Heart left ventricle (tissue), 16 donors: ENCODE measurements around the gene MEGF10. TPM values are rescaled to one million over a fixed set of nuclear protein-coding genes. Genes with fewer than 3 reads are reported as not detected.

Experiments used
- ATAC-seq, 4 donors: fragments of 200-7000 bp; cut with Tn5 transposase; one replicate each; pipeline ENCODE4 v1.9.1; 2020 to 2022; ENCODE audit warnings: moderate library complexity in 4 of 4, mild to moderate bottlenecking in 3 of 4, moderate number of reproducible peaks in 1 of 4
- DNase-seq, 5 donors: peaks; one replicate each; pipeline ENCODE4 v3.0.0-alpha.2; 2020
- H3K27ac ChIP-seq, 12 donors: fragments of 200-600 bp; sonication (generic) in 4 of 12; one replicate each; pipeline versions ENCODE4 v1.5.0 to v1.8.0; 2016 to 2022; ENCODE audit warnings: mild to moderate bottlenecking in 2 of 12
- H3K27me3 ChIP-seq, 9 donors: fragments of 200-600 bp; sonication (generic) in 2 of 9; one replicate each; pipeline versions ENCODE4 v1.5.1 to v1.8.0; 2016 to 2022; ENCODE audit warnings: mild to moderate bottlenecking in 3 of 9
- H3K36me3 ChIP-seq, 9 donors: fragments of 200-600 bp; sonication (generic) in 2 of 9; one replicate each; pipeline versions ENCODE4 v1.5.0 to v1.8.0; 2018 to 2022; ENCODE audit warnings: mild to moderate bottlenecking in 2 of 9
- H3K4me1 ChIP-seq, 12 donors: fragments of 200-600 bp; sonication (generic) in 4 of 12; one replicate each; pipeline versions ENCODE4 v1.5.0 to v1.8.0; 2016 to 2022; ENCODE audit warnings: mild to moderate bottlenecking in 3 of 12
- H3K4me3 ChIP-seq, 12 donors: fragments of 200-600 bp; sonication (generic) in 4 of 12; one replicate each; pipeline versions ENCODE4 v1.5.0 to v1.8.0; 2017 to 2022; ENCODE audit warnings: mild to moderate bottlenecking in 9 of 12, moderate library complexity in 4 of 12
- H3K9me3 ChIP-seq, 12 donors: fragments of 200-600 bp; sonication (generic) in 4 of 12; one replicate each; pipeline versions ENCODE4 v1.5.0 to v1.8.0; 2016 to 2022; ENCODE audit warnings: mild to moderate bottlenecking in 1 of 12
- CTCF ChIP-seq, 12 donors: fragments of 200-600 bp; sonication (generic) in 4 of 12; IDR thresholded peaks; one replicate each; pipeline versions ENCODE4 v1.5.0 to v1.8.0; 2018 to 2022; ENCODE audit warnings: antibody characterized with exemption in 12 of 12, mild to moderate bottlenecking in 5 of 12
- POLR2A ChIP-seq, 2 donors: fragments of 450-650 bp; IDR thresholded peaks; one replicate each; pipeline ENCODE4 v1.6.1; 2017; ENCODE audit warnings: antibody characterized with exemption in 2 of 2, mild to moderate bottlenecking in 2 of 2, moderate library complexity in 2 of 2
- WGBS, 4 donors: extraction: QIAGEN DNeasy Blood & Tissue Kit in 2 of 4; methylation state at CpG; one replicate each; pipeline versions ENCODE4 v1.1.5 to v1.1.7; 2013 to 2018; 5-methylcytosine and 5-hydroxymethylcytosine counted together
- intact Hi-C, 10 donors: fragments of 100-400 bp; cut with DNase I; formaldehyde crosslinking; loops; one replicate each; pipeline versions ENCODE4 v1.11.1 to v1.14.2; 2022
- polyA plus RNA-seq, 2 donors: library from polyadenylated mRNA; stranded (reverse); fragments of 200-250 nt; gene quantifications; one replicate each; pipeline ENCODE4 v1.2.3, GENCODE V29; 2013
- total RNA-seq, 9 donors: library from RNA; depleted of rRNA in 2 of 9; stranded (reverse); fragments of >200 nt in 2 of 9; fragmentation: NEBNext Ultra II Directional in 3 of 9; extraction: Animal tissue kit (Norgen Biotek cat#: 25700) in 3 of 9; gene quantifications; one replicate each; pipeline versions ENCODE4 v1.1.0 to v1.2.4, GENCODE V29; 2016 to 2023
- donor health status: ischemic (EF 13 %, LVEDD 7.1; RV severe dilation, severe dysfunction).
- donor health status: healthy with polysubstance abuse.
- donor health status: DM: no; HTN: yes; CAD: no.
- donor health status: DM: no; HTN: no; CAD: no.
- donor health status: ischemic (EF 25% LVEDD 6.9; RV normal size, moderate dysfunction).
- donor health status: ischemic (EF 25% LVEDD 5.7; RV mildly dilated, moderate dysfunction).
- donor health status: healthy.
- donor health status: DM: yes; HTN: yes; CAD: no.
- donor health status: ischemic (EF 35%, LVEDD 5.7; RV mildly dilated, moderate dysfunction).
- donor health status: nonischemic (EF 11% LVEDD 7.7; RV severe dilation, severe dysfunction).
- donor health status: DM: yes; HTN: yes; CAD: no.
- donor health status: PGD.
- donor health status: ischemic (EF 29% LVEDD 5.4; RV normal size, mild dysfunction).
- donor health status: nonischemic (EF 23%, LVEDD 6.1; RV moderate dilation, normal function).

The MEGF10 gene
- total and polyA plus RNA-seq, 11 donors: 0.04 to 1.3 (median 0.32) TPM

DNA sequence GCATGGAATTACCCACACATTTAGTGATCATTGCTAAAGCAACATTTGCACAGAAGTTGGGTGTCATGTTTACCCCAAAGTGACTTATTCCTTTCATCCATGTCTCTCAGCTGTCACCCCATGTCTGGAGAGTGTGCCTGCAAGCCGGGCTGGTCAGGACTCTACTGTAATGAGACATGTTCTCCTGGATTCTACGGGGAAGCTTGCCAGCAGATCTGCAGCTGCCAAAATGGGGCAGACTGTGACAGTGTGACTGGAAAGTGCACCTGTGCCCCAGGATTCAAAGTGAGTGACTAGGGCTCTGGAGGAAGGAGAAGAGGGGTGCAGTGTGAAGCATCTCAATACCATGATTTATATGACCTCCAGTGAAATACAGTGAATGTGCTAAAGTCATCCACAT, 126.9 kb downstream of the MEGF10 start:
- Histone ChIP-seq H3K4me1 (peaks cover 0 to 5% (median 0%) of the 10 kb centered on the region in 12 donors), H3K4me3 (no peak overlapping the region), H3K9me3 (no peaks in the 10 kb centered on the region), H3K27ac (no peak overlapping the region), H3K36me3 (no peaks in the 10 kb centered on the region), H3K27me3 (no peaks in the 10 kb centered on the region)
- WGBS, 4 donors: 17 to 59% (median 49%) methylated on average over 1 to 2 of the region's 2 CpGs
- DNase-seq (no peak), ATAC-seq (peak in 3 of 4 donors; percentile 39 to 52 (median 51))
- TF ChIP-seq POLR2A (IDR thresholded peaks at IDR 0.05) (no peak), CTCF (IDR thresholded peaks at IDR 0.05) (no peak)
- intact Hi-C loops: no loop called here

GRCh38 chr5:127418367-127418766, 127.8 kb downstream of the MEGF10 start:
- ATAC-seq (no peak), DNase-seq (no peak)
- no peak for TF ChIP-seq CTCF (IDR thresholded peaks at IDR 0.05)
- no peak for TF ChIP-seq POLR2A (IDR thresholded peaks at IDR 0.05)
- H3K27me3 ChIP-seq: no peaks in the 10 kb centered on the region
- peaks cover 0 to 5% (median 0%) of the 10 kb centered on the region in 12 donors for H3K4me1 ChIP-seq
- H3K9me3 ChIP-seq: no peaks in the 10 kb centered on the region
- no peaks in the 10 kb centered on the region for H3K36me3 ChIP-seq
- WGBS, 4 donors: 27 to 48% (median 36%) methylated on average over 1 of the region's 1 CpG
- H3K27ac ChIP-seq: no peak overlapping the region
- no peak overlapping the region for H3K4me3 ChIP-seq
- intact Hi-C loops: no loop called here

DNA sequence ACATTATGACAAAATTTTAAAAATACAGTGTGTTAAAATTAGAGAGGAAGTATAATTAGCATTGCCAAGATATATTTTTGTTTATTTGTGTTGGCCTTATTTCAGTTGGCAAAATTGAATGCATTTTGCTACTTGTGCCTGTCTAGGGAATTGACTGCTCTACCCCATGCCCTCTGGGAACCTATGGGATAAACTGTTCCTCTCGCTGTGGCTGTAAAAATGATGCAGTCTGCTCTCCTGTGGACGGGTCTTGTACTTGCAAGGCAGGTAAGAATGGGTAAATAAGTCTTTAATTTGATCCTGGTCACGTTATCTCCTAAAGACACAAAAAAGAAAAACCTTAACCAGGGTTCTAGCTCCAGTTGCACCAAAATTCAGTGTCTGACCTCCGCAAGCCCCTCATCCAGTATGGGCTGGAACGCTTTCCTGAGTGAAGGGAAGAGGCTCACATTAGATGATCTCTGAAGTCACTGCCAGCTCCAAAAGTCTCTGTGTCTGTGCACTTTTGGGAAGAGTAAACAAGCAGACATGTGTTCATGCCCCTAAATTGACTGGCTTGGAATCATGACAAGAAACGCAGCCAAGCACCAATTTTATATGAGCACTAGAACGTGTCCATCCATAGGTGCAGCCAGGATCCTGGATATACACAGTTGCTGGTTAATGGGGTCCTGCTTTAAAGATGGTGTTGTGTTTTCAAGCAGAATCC, 128.5 kb downstream of the MEGF10 start:
- Histone ChIP-seq H3K27ac (no peak overlapping the region), H3K9me3 (no peaks in the 10 kb centered on the region), H3K27me3 (no peaks in the 10 kb centered on the region), H3K4me1 (peaks cover 0 to 5% (median 0%) of the 10 kb centered on the region in 12 donors), H3K4me3 (no peak overlapping the region), H3K36me3 (no peaks in the 10 kb centered on the region)
- TF ChIP-seq CTCF (IDR thresholded peaks at IDR 0.05): no peak
- TF ChIP-seq POLR2A (IDR thresholded peaks at IDR 0.05): no peak
- ATAC-seq (no peak), DNase-seq (no peak)
- intact Hi-C loops: no loop called here
- 64 to 74% (median 68%) methylated on average over 7 of the region's 7 CpGs for WGBS, 4 donors

DNA sequence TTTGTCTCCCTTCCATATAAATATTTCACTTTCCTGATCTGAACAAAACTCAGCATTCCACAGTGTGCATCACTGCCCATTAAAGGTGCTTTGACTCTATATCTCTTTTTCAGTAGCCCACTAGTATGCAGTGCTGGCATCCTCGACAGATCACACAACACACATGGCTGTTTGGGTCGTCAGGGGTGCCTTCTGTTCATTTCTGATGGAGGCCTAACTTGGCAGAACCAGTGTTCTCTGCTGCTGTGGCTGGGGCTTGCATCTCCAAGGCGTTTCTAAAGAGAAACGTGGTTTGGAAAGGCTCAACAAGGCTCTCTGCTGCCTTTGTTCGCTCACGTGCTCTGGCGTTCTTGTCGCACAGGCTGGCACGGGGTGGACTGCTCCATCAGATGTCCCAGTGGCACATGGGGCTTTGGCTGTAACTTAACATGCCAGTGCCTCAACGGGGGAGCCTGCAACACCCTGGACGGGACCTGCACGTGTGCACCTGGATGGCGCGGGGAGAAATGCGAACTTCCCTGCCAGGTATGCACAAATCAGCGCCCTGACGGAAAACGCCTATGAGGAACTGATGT, 129.2 kb downstream of the MEGF10 start:
- H3K4me3 ChIP-seq: no peak overlapping the region
- WGBS, 4 donors: 92 to 95% (median 93%) methylated on average over 18 of the region's 18 CpGs
- intact Hi-C loops: no loop called here
- H3K27ac ChIP-seq: no peak overlapping the region
- no peaks in the 10 kb centered on the region for H3K9me3 ChIP-seq
- DNase-seq: no peak
- no peaks in the 10 kb centered on the region for H3K36me3 ChIP-seq
- peaks cover 0 to 5% (median 0%) of the 10 kb centered on the region in 12 donors for H3K4me1 ChIP-seq
- no peak for ATAC-seq
- no peaks in the 10 kb centered on the region for H3K27me3 ChIP-seq
- no peak for TF ChIP-seq POLR2A (IDR thresholded peaks at IDR 0.05)
- TF ChIP-seq CTCF (IDR thresholded peaks at IDR 0.05): no peak
